ENCODE results near the gene SULT1A3. TPM values are rescaled to one million over a fixed set of nuclear protein-coding genes. Genes with fewer than 3 reads are reported as not detected.

Gene SULT1A3
- 3.1 to 8.8 TPM (median 5.6 TPM) in 5 replicates for total RNA-seq (2022; extraction: Qiagen RNA extraction)

GRCh38 chr16:30199049-30199448 is at the start of gene SULT1A3:
Gene SULT1A3 (plus strand): TSS chr16:30199255. CDS start chr16:30200729, 1,474 bp downstream.

GRCh38 chr16:30183233-30184095 is 15.6 kb upstream of the SULT1A3 start, which contains the start of gene CORO1A:
Gene CORO1A (plus strand): TSS chr16:30183602. CDS start chr16:30185210, 1,608 bp downstream.

DNA sequence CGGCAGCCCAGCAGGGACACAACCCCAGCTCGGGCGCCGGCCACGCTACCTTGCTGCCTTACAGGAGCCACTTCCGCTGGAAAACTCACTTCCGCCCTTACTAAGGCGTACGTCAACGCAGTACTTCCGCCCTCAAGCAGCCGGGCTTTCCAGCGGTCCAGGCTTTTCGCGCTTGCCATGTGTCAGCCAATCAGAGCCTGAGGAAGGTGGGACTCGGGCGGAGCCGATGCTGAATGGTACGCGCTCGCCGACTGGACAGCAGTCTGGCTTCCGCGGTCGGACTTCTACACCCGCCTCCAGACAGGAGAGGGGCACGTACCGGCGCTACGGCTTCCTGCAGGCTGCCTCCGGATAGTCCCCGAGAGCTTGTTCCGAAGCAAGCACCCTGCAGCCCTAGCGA is 5.4 kb upstream of the SULT1A3 start, which contains the start of the genes BOLA2B and SLX1A:
Gene BOLA2B (minus strand): TSS at position 52 of the 400 bp plus-strand sequence. CDS start 71 bp downstream, outside the sequence.
Gene SLX1A (plus strand): TSS at position 261 of the 400 bp plus-strand sequence. CDS start 210 bp downstream, outside the sequence.

GRCh38 chr16:30248379-30248778 is 49.3 kb downstream of the SULT1A3 start, which contains the start of gene NPIPB13:
Gene NPIPB13 (minus strand): TSS chr16:30248479. CDS start chr16:30245573, 2,906 bp downstream.

Other genes starting within 250 kb of the SULT1A3 start
- 89.3 to 94.5 TPM (median 91.1 TPM) in 5 replicates for gene TMEM219, start 237.2 kb upstream of the SULT1A3 start, total RNA-seq (2022; extraction: Qiagen RNA extraction)
- 20.5 to 33.5 TPM (median 31.0 TPM) in 5 replicates for gene TAOK2, start 225.4 kb upstream of the SULT1A3 start, total RNA-seq (2022; extraction: Qiagen RNA extraction)
- gene HIRIP3, start 203.6 kb upstream of the SULT1A3 start, total RNA-seq (2022; extraction: Qiagen RNA extraction), result 14.7 to 16.6 TPM (median 15.4 TPM) in 5 replicates
- 112 to 117 TPM (median 114 TPM) in 5 replicates for gene INO80E, start 203.0 kb upstream of the SULT1A3 start, total RNA-seq (2022; extraction: Qiagen RNA extraction)
- 1.5 to 2.4 TPM (median 1.9 TPM) in 5 replicates for gene DOC2A, start 188.2 kb upstream of the SULT1A3 start, total RNA-seq (2022; extraction: Qiagen RNA extraction)
- gene C16orf92, start 176.1 kb upstream of the SULT1A3 start, total RNA-seq (2022; extraction: Qiagen RNA extraction), result not detected in 5 replicates
- gene TLCD3B, start 168.0 kb upstream of the SULT1A3 start, total RNA-seq (2022; extraction: Qiagen RNA extraction), result 0.14 to 0.31 TPM (median 0.22 TPM) in 5 replicates
- 1,418 to 1,815 TPM (median 1,742 TPM) in 5 replicates for gene ALDOA, start 133.5 kb upstream of the SULT1A3 start, total RNA-seq (2022; extraction: Qiagen RNA extraction)
- gene PPP4C, start 123.3 kb upstream of the SULT1A3 start, total RNA-seq (2022; extraction: Qiagen RNA extraction), result 114 to 146 TPM (median 142 TPM) in 5 replicates
- gene TBX6, start 107.3 kb upstream of the SULT1A3 start, total RNA-seq (2022; extraction: Qiagen RNA extraction), result 0.12 to 0.42 TPM (median 0.29 TPM) in 5 replicates
- gene YPEL3, start 103.0 kb upstream of the SULT1A3 start, total RNA-seq (2022; extraction: Qiagen RNA extraction), result 4.7 to 8.8 TPM (median 7.5 TPM) in 5 replicates
- 1.1 to 1.7 TPM (median 1.2 TPM) in 5 replicates for gene GDPD3, start 85.7 kb upstream of the SULT1A3 start, total RNA-seq (2022; extraction: Qiagen RNA extraction)
- gene MAPK3, start 76.0 kb upstream of the SULT1A3 start, total RNA-seq (2022; extraction: Qiagen RNA extraction), result 34.5 to 37.6 TPM (median 36.5 TPM) in 5 replicates
- gene CORO1A, start 15.7 kb upstream of the SULT1A3 start, total RNA-seq (2022; extraction: Qiagen RNA extraction), result 2.0 to 3.3 TPM (median 3.0 TPM) in 5 replicates
- 145 to 190 TPM (median 152 TPM) in 5 replicates for gene BOLA2B, start 5.6 kb upstream of the SULT1A3 start, total RNA-seq (2022; extraction: Qiagen RNA extraction)
- 3.4 to 20.4 TPM (median 6.7 TPM) in 5 replicates for gene SLX1A, start 5.4 kb upstream of the SULT1A3 start, total RNA-seq (2022; extraction: Qiagen RNA extraction)
- gene NPIPB13, start 49.2 kb downstream of the SULT1A3 start, total RNA-seq (2022; extraction: Qiagen RNA extraction), result 1.7 to 3.4 TPM (median 2.9 TPM) in 5 replicates
- 63.4 to 68.7 TPM (median 64.9 TPM) in 5 replicates for gene CD2BP2, start 156.1 kb downstream of the SULT1A3 start, total RNA-seq (2022; extraction: Qiagen RNA extraction)
- gene TBC1D10B, start 171.2 kb downstream of the SULT1A3 start, total RNA-seq (2022; extraction: Qiagen RNA extraction), result 19.6 to 32.4 TPM (median 31.4 TPM) in 5 replicates
- gene MYL11, start 175.5 kb downstream of the SULT1A3 start, total RNA-seq (2022; extraction: Qiagen RNA extraction), result 0.41 to 0.97 TPM (median 0.53 TPM) in 3 of 5 replicates, not detected in the others
- gene SEPTIN1, start 183.3 kb downstream of the SULT1A3 start, total RNA-seq (2022; extraction: Qiagen RNA extraction), result 0.87 to 2.8 TPM (median 2.3 TPM) in 5 replicates
- 11.5 to 13.9 TPM (median 13.3 TPM) in 5 replicates for gene ZNF48, start 196.2 kb downstream of the SULT1A3 start, total RNA-seq (2022; extraction: Qiagen RNA extraction)
- 3.2 to 4.3 TPM (median 4.2 TPM) in 5 replicates for gene ZNF771, start 208.4 kb downstream of the SULT1A3 start, total RNA-seq (2022; extraction: Qiagen RNA extraction)
- gene DCTPP1, start 230.8 kb downstream of the SULT1A3 start, total RNA-seq (2022; extraction: Qiagen RNA extraction), result 98.5 to 114 TPM (median 109 TPM) in 5 replicates
- gene SEPHS2, start 246.6 kb downstream of the SULT1A3 start, total RNA-seq (2022; extraction: Qiagen RNA extraction), result 43.0 to 47.1 TPM (median 44.3 TPM) in 5 replicates

Measured in A549 treated with dexamethasone at 1 μM for 4 hours (cell line).